Heart left ventricle (tissue), 13 donors: ENCODE data around the gene RBM38.

ENCODE experiments used
- POLR2A ChIP-seq, 2 donors: fragments of 450-650 bp; IDR thresholded peaks; one replicate each; pipeline ENCODE4 v1.6.1; 2017; ENCODE audit warnings: antibody characterized with exemption in 2 of 2, mild to moderate bottlenecking in 2 of 2, moderate library complexity in 2 of 2
- TF ChIP-seq, protein P1 (sequence below), 12 donors: fragments of 200-600 bp; sonication (generic) in 4 of 12; IDR thresholded peaks; one replicate each; pipeline versions ENCODE4 v1.5.0 to v1.8.0; 2018 to 2022; ENCODE audit warnings: antibody characterized with exemption in 12 of 12, mild to moderate bottlenecking in 5 of 12
- donor health status: ischemic (EF 13 %, LVEDD 7.1; RV severe dilation, severe dysfunction).
- donor health status: DM: no; HTN: yes; CAD: no.
- donor health status: DM: no; HTN: no; CAD: no.
- donor health status: ischemic (EF 25% LVEDD 6.9; RV normal size, moderate dysfunction).
- donor health status: ischemic (EF 25% LVEDD 5.7; RV mildly dilated, moderate dysfunction).
- donor health status: ischemic (EF 35%, LVEDD 5.7; RV mildly dilated, moderate dysfunction).
- donor health status: nonischemic (EF 11% LVEDD 7.7; RV severe dilation, severe dysfunction).
- donor health status: DM: yes; HTN: yes; CAD: no.
- donor health status: PGD.
- donor health status: ischemic (EF 29% LVEDD 5.4; RV normal size, mild dysfunction).
- donor health status: nonischemic (EF 23%, LVEDD 6.1; RV moderate dilation, normal function).

DNA sequence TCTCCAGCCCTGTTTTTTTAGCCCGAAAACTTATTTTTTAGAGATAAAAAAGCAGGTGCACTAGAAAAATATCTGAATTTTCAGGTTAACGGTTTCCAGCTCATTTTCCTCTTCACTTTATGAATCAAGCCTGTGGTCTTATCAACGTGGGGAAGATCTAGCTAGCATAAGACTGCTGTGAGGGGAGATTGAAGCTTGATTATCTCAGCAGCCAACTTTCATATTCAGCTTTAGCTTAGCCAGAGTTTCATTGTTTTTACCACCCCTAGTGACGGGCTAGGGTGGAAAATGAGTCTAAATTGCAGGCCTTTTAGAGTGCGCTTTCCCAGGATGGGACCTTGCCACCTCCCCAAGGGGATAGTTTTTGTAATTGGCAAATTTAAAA, 11.9 kb upstream of the RBM38 start:
- TF ChIP-seq, protein P1, sequence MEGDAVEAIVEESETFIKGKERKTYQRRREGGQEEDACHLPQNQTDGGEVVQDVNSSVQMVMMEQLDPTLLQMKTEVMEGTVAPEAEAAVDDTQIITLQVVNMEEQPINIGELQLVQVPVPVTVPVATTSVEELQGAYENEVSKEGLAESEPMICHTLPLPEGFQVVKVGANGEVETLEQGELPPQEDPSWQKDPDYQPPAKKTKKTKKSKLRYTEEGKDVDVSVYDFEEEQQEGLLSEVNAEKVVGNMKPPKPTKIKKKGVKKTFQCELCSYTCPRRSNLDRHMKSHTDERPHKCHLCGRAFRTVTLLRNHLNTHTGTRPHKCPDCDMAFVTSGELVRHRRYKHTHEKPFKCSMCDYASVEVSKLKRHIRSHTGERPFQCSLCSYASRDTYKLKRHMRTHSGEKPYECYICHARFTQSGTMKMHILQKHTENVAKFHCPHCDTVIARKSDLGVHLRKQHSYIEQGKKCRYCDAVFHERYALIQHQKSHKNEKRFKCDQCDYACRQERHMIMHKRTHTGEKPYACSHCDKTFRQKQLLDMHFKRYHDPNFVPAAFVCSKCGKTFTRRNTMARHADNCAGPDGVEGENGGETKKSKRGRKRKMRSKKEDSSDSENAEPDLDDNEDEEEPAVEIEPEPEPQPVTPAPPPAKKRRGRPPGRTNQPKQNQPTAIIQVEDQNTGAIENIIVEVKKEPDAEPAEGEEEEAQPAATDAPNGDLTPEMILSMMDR (IDR thresholded peaks at IDR 0.05) = no peak
- TF ChIP-seq POLR2A (IDR thresholded peaks at IDR 0.05) = no peak
